Neural cell (in vitro differentiated cells): Measurements from ENCODE around the gene EIF4G3. TPM values are rescaled to one million over a fixed set of nuclear protein-coding genes. Genes with fewer than 3 reads are reported as not detected.

ENCODE experiments used
- H2AFZ ChIP-seq: fragments of 200-600, 300-800 bp; sonication (generic), shearing (Covaris generic); 2 replicates; pipeline ENCODE4 v1.6.0; 2014; ENCODE audit warnings: low read depth, mild to moderate bottlenecking, antibody characterized with exemption, low read length, moderate library complexity
- H3F3A ChIP-seq: fragments of 200-600 bp; shearing (Covaris generic); 2 replicates; pipeline ENCODE4 v1.6.1; 2016; ENCODE audit warnings: mild to moderate bottlenecking, moderate library complexity, mixed read lengths, antibody characterized with exemption, low read length; ENCODE audit not compliant: insufficient read depth, poor library complexity, severe bottlenecking
- H3K27ac ChIP-seq: fragments of 200-600, 300-800 bp; sonication (generic), shearing (Covaris generic); 2 replicates; pipeline ENCODE4 v1.5.1; 2014; ENCODE audit warnings: mild to moderate bottlenecking, low read length, moderate library complexity
- H3K27me3 ChIP-seq: fragments of 300-800, 200-600 bp; sonication (generic), shearing (Covaris generic); 2 replicates; pipeline ENCODE4 v1.6.0; 2014; ENCODE audit warnings: mild to moderate bottlenecking, low read depth, low read length, moderate library complexity; ENCODE audit not compliant: insufficient read depth
- H3K36me3 ChIP-seq: fragments of 300-800, 200-600 bp; sonication (generic), shearing (Covaris generic); 2 replicates; pipeline ENCODE4 v1.5.1; 2014; ENCODE audit warnings: mild to moderate bottlenecking, antibody characterized with exemption, low read length, moderate library complexity; ENCODE audit not compliant: insufficient read depth
- H3K4me2 ChIP-seq: fragments of 300-800, 200-600 bp; sonication (generic), shearing (Covaris generic); 2 replicates; pipeline ENCODE4 v1.6.0; 2014; ENCODE audit warnings: mild to moderate bottlenecking, low read length
- H3K4me3 ChIP-seq: fragments of 300-800, 200-600 bp; sonication (generic), shearing (Covaris generic); 2 replicates; pipeline ENCODE4 v1.5.1; 2014; ENCODE audit warnings: mild to moderate bottlenecking, low read length, moderate library complexity
- H3K79me2 ChIP-seq: fragments of 200-600 bp; shearing (Covaris generic); replicated peaks from 2 replicates; pipeline ENCODE4 v1.6.0; 2014; ENCODE audit warnings: mild to moderate bottlenecking, low read length, moderate library complexity; ENCODE audit not compliant: insufficient read depth
- H3K9ac ChIP-seq: fragments of 300-800, 200-600 bp; sonication (generic), shearing (Covaris generic); 2 replicates; pipeline ENCODE4 v1.6.1; 2016; ENCODE audit warnings: mild to moderate bottlenecking, low read length, mixed read lengths
- H3K9me2 ChIP-seq: fragments of 200-600 bp; shearing (Covaris generic); 2 replicates; pipeline ENCODE4 v1.6.1; 2016; ENCODE audit warnings: mild to moderate bottlenecking, low read length, mixed read lengths; ENCODE audit not compliant: insufficient read depth
- H3K9me3 ChIP-seq: fragments of 200-600, 300-800 bp; sonication (generic), shearing (Covaris generic); 2 replicates; pipeline ENCODE4 v1.6.1; 2016; ENCODE audit warnings: mild to moderate bottlenecking, mixed run types, low read length, moderate library complexity, mixed read lengths
- H4K20me1 ChIP-seq: fragments of 200-600 bp; shearing (Covaris generic); 2 replicates; pipeline ENCODE4 v1.6.1; 2016; ENCODE audit warnings: mild to moderate bottlenecking, mixed run types; ENCODE audit not compliant: insufficient read depth
- CTCF ChIP-seq: fragments of 450-650 bp; IDR thresholded peaks from 2 replicates; pipeline ENCODE4 v1.5.1; 2014; ENCODE audit warnings: antibody characterized with exemption, mild to moderate bottlenecking, moderate library complexity; ENCODE audit not compliant: poor library complexity, severe bottlenecking
- EP300 ChIP-seq: fragments of 450-650 bp; conservative IDR thresholded peaks from 2 replicates; pipeline ENCODE4 v1.6.1; 2014; ENCODE audit warnings: antibody characterized with exemption, mild to moderate bottlenecking, moderate library complexity; ENCODE audit not compliant: poor library complexity, severe bottlenecking
- EZH2 ChIP-seq: fragments of 200-600, 300-800 bp; shearing (Covaris generic), sonication (generic); IDR thresholded peaks from 2 replicates; pipeline ENCODE4 v1.6.1; 2014; ENCODE audit warnings: antibody characterized with exemption, low read length, borderline replicate concordance, mild to moderate bottlenecking; ENCODE audit not compliant: insufficient read depth, poor library complexity, severe bottlenecking
- MXI1 ChIP-seq: fragments of 450-650 bp; conservative IDR thresholded peaks from 2 replicates; pipeline ENCODE4 v1.6.1; 2014; ENCODE audit warnings: antibody characterized with exemption, mild to moderate bottlenecking; ENCODE audit not compliant: poor library complexity, severe bottlenecking
- POLR2AphosphoS5 ChIP-seq: IDR thresholded peaks from 2 replicates; pipeline ENCODE4 v1.6.1; 2012
- RAD21 ChIP-seq: fragments of 450-650 bp; conservative IDR thresholded peaks from 2 replicates; pipeline ENCODE4 v1.6.1; 2014; ENCODE audit warnings: antibody characterized with exemption, mild to moderate bottlenecking, moderate library complexity
- REST ChIP-seq: IDR thresholded peaks from 2 replicates; pipeline ENCODE4 v1.6.1; 2012; ENCODE audit warnings: borderline replicate concordance
- SMC3 ChIP-seq: fragments of 450-650 bp; conservative IDR thresholded peaks from 2 replicates; pipeline ENCODE4 v1.6.1; 2014; ENCODE audit warnings: antibody characterized with exemption, mild to moderate bottlenecking, moderate library complexity; ENCODE audit not compliant: poor library complexity
- TAF1 ChIP-seq: IDR thresholded peaks from 2 replicates; pipeline ENCODE4 v1.6.1; 2012; ENCODE audit warnings: low read depth
- polyA plus RNA-seq: library from polyadenylated mRNA; depleted of rRNA; stranded (reverse); fragments of >200 nt; gene quantifications from 2 replicates; pipeline ENCODE4 v1.2.3, GENCODE V29; 2014

Gene EIF4G3
- polyA plus RNA-seq, 1 donor from 2014 or later: 56.9 TPM

- Histone ChIP-seq H3K9me3 (no peaks in the 10 kb centered on the region), H3K27me3 (no peaks in the 10 kb centered on the region), H3K27ac (no peak overlapping the region), H2AFZ (no peak overlapping the region), H3K4me3 (no peak overlapping the region), H3K4me2 (no peak overlapping the region), H3K36me3 (peaks cover 3% of the 10 kb centered on the region), H3K9ac (no peak overlapping the region), H4K20me1 (no peaks in the 10 kb centered on the region), H3K79me2 (no peaks in the 10 kb centered on the region), H3F3A (no peaks in the 10 kb centered on the region), H3K9me2 (no peaks in the 10 kb centered on the region)
- TF ChIP-seq EP300 (no peak), EZH2 (no peak), SMC3 (no peak), MXI1 (no peak), TAF1 (no peak), RAD21 (no peak), POLR2AphosphoS5 (no peak), REST (no peak), CTCF (no peak)
Measured at GRCh38 chr1:20819818-20820217, 356.9 kb downstream of the EIF4G3 start.

DNA sequence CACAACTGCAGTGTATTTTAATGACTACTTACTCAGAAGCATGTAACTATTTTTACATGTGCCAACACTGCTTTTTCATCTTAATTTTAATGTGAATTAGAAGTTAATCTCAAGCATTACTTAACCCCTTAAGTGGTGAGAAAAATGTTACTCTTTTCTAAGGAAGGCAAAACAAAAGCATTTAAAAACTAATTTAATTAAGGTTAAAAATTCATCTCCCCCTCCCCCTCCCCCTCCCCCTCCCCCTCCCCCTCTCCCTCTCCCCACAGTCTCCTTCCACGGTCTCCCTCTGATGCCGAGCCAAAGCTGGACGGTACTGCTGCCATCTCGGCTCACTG, 362.2 kb downstream of the EIF4G3 start:
- Histone ChIP-seq H3K4me3 (no peak overlapping the region), H3K9ac (no peak overlapping the region), H3K9me3 (no peaks in the 10 kb centered on the region), H4K20me1 (no peaks in the 10 kb centered on the region), H3F3A (no peaks in the 10 kb centered on the region), H3K27me3 (no peaks in the 10 kb centered on the region), H3K9me2 (no peaks in the 10 kb centered on the region), H3K36me3 (peaks cover 4% of the 10 kb centered on the region), H3K4me2 (no peak overlapping the region), H2AFZ (no peak overlapping the region), H3K27ac (no peak overlapping the region), H3K79me2 (no peaks in the 10 kb centered on the region)
- TF ChIP-seq EZH2 (no peak), RAD21 (no peak), MXI1 (no peak), EP300 (no peak), POLR2AphosphoS5 (no peak), SMC3 (no peak)

- H3K9ac ChIP-seq: no peak overlapping the region
- H3K27me3 ChIP-seq: no peaks in the 10 kb centered on the region
- peaks cover 8% of the 10 kb centered on the region for H3K36me3 ChIP-seq
- H4K20me1 ChIP-seq: no peaks in the 10 kb centered on the region
- no peak overlapping the region for H2AFZ ChIP-seq
- H3K9me3 ChIP-seq: no peaks in the 10 kb centered on the region
- no peaks in the 10 kb centered on the region for H3K9me2 ChIP-seq
- no peak for TF ChIP-seq TAF1
- no peak for TF ChIP-seq EP300
- no peak for TF ChIP-seq CTCF
- H3K4me2 ChIP-seq: no peak overlapping the region
- no peaks in the 10 kb centered on the region for H3F3A ChIP-seq
- H3K27ac ChIP-seq: no peak overlapping the region
- H3K79me2 ChIP-seq: no peaks in the 10 kb centered on the region
- H3K4me3 ChIP-seq: no peak overlapping the region
Measured at GRCh38 chr1:20811916-20812315, 364.8 kb downstream of the EIF4G3 start.
